Epidermal melanocyte (primary cell): ENCODE measurements around the gene IL18R1.

Experiments
- DNase-seq: peaks from one replicate; pipeline ENCODE4 v3.0.0; 2011; ENCODE audit warnings: low spot score; ENCODE audit not compliant: insufficient read length

Gene IL18R1

GRCh38 chr2:102387763-102388546, 32.4 kb downstream of the IL18R1 start:
- DNase-seq = no peak

GRCh38 chr2:102391565-102391964, 36.0 kb downstream of the IL18R1 start:
- DNase-seq = no peak

GRCh38 chr2:102392096-102392495, 36.5 kb downstream of the IL18R1 start:
- DNase-seq = no peak

- DNase-seq = no peak
Observed at GRCh38 chr2:102392942-102393341, 37.3 kb downstream of the IL18R1 start.

- no peak for DNase-seq
Observed at GRCh38 chr2:102396012-102396411, 40.4 kb downstream of the IL18R1 start.

- no peak for DNase-seq
Observed at GRCh38 chr2:102397209-102397608, 41.6 kb downstream of the IL18R1 start.

GRCh38 chr2:102399499-102400141, 44.0 kb downstream of the IL18R1 start:
- DNase-seq = no peak

GRCh38 chr2:102401456-102401855, 45.9 kb downstream of the IL18R1 start:
- no peak for DNase-seq

- no peak for DNase-seq
Observed at GRCh38 chr2:102401865-102402264, 46.3 kb downstream of the IL18R1 start.

- no peak for DNase-seq
Observed at GRCh38 chr2:102410952-102411351, 55.4 kb downstream of the IL18R1 start.

GRCh38 chr2:102412199-102412598, 56.6 kb downstream of the IL18R1 start:
- no peak for DNase-seq

GRCh38 chr2:102417946-102418345, 62.4 kb downstream of the IL18R1 start:
- DNase-seq = no peak

GRCh38 chr2:102418421-102418961, 62.9 kb downstream of the IL18R1 start:
- no peak for DNase-seq

- DNase-seq = no peak
Observed at GRCh38 chr2:102420290-102420689, 64.7 kb downstream of the IL18R1 start.

GRCh38 chr2:102421890-102422759, 66.5 kb downstream of the IL18R1 start:
- no peak for DNase-seq

- no peak for DNase-seq
Observed at GRCh38 chr2:102422910-102423309, 67.3 kb downstream of the IL18R1 start, which contains the start of gene IL18RAP. IL18RAP (plus strand) TSS chr2:102423160; CDS start chr2:102423278, 118 bp downstream.

GRCh38 chr2:102423368-102423767, 67.8 kb downstream of the IL18R1 start:
- DNase-seq = no peak

- DNase-seq = no peak
Observed at GRCh38 chr2:102424754-102425153, 69.2 kb downstream of the IL18R1 start.

- no peak for DNase-seq
Observed at GRCh38 chr2:102425441-102426132, 70.0 kb downstream of the IL18R1 start.

GRCh38 chr2:102427249-102427648, 71.7 kb downstream of the IL18R1 start:
- no peak for DNase-seq

- no peak for DNase-seq
Observed at GRCh38 chr2:102428573-102428972, 73.0 kb downstream of the IL18R1 start.
